K562 (cell line): Measurements from ENCODE around the gene GJC2. TPM values are rescaled to one million over a fixed set of nuclear protein-coding genes. Genes with fewer than 3 reads are reported as not detected.

ENCODE experiments used
- FUS ChIP-seq: fragments of 200-400 bp; formaldehyde crosslinking; optimal IDR thresholded peaks from 2 replicates; pipeline ENCODE3; 2017; ENCODE audit warnings: low read depth, low read length
- GTF2F1 ChIP-seq: IDR thresholded peaks from 2 replicates; pipeline ENCODE4 v1.6.1; 2011; ENCODE audit warnings: low read depth, low read length, improper control_type of control experiment
- ILF3 ChIP-seq: fragments of 450-650 bp; IDR thresholded peaks from 2 replicates; pipeline ENCODE4 v1.6.1; 2018; ENCODE audit warnings: antibody characterized with exemption, mild to moderate bottlenecking, moderate library complexity, borderline replicate concordance
- KLF6 ChIP-seq: fragments of 250-450 bp; sonication (Bioruptor Pico); IDR thresholded peaks from 2 replicates; pipeline ENCODE4 v1.4.0; 2020; ENCODE audit warnings: mild to moderate bottlenecking, moderate library complexity, borderline replicate concordance
- MEIS2 ChIP-seq: fragments of 450-650 bp; IDR thresholded peaks from 2 replicates; pipeline ENCODE4 v1.6.1; 2014; ENCODE audit warnings: mild to moderate bottlenecking; ENCODE audit not compliant: partially characterized antibody
- RHOXF2B ChIP-seq: fragments of 250-450 bp; sonication (Bioruptor Pico); conservative IDR thresholded peaks from 2 replicates; pipeline ENCODE4 v1.5.1; 2021
- RREB1 ChIP-seq: fragments of 250-450 bp; sonication (Bioruptor Pico); IDR thresholded peaks from 2 replicates; pipeline ENCODE4 v1.4.0; 2020
- SAP30 ChIP-seq: fragments of 200-600 bp; sonication (generic); IDR thresholded peaks from 2 replicates; pipeline ENCODE4 v1.6.1; 2012; ENCODE audit warnings: borderline replicate concordance, low read depth, mild to moderate bottlenecking, moderate library complexity, low read length, control low read depth, inconsistent platforms; ENCODE audit not compliant: insufficient read depth, poor library complexity, severe bottlenecking
- SETDB1 ChIP-seq: IDR thresholded peaks from one replicate; pipeline ENCODE4 v1.6.1; 2012; ENCODE audit warnings: low read length, control low read depth, inconsistent platforms
- SIN3A ChIP-seq, 2 experiments: fragments of 150-350 bp in 1 of 2; IDR thresholded peaks; 2 replicates each; pipeline ENCODE4 v1.6.1; 2011 to 2016; ENCODE audit warnings: borderline replicate concordance in 2 of 2, low read depth in 2 of 2, low read length in 2 of 2, mild to moderate bottlenecking in 2 of 2, moderate library complexity in 2 of 2; ENCODE audit not compliant: control insufficient read depth in 1 of 2
- TEAD4 ChIP-seq, 2 experiments: sonication (generic) in 1 of 2; formaldehyde crosslinking in 1 of 2; IDR thresholded peaks; 2 replicates each; pipeline versions ENCODE4 v1.6.1 to v1.8.0; 2012 to 2022; ENCODE audit warnings: borderline replicate concordance in 1 of 2, inconsistent platforms in 1 of 2, low read length in 1 of 2, mild to moderate bottlenecking in 1 of 2, missing genetic modification reagents in 1 of 2
- TFE3 ChIP-seq: fragments of 450-650 bp; formaldehyde crosslinking; IDR thresholded peaks from 2 replicates; pipeline ENCODE4 v1.4.0; 2020; ENCODE audit warnings: mild to moderate bottlenecking, mixed read lengths
- USF2 ChIP-seq: sonication (generic); formaldehyde crosslinking; IDR thresholded peaks from 2 replicates; pipeline ENCODE4 v1.5.0; 2020; ENCODE audit warnings: missing genetic modification reagents
- ZNF121 ChIP-seq: sonication (generic); formaldehyde crosslinking; conservative IDR thresholded peaks from 2 replicates; pipeline ENCODE4 v1.8.0; 2022; ENCODE audit warnings: missing genetic modification reagents
- ZNF239 ChIP-seq: fragments of 250-450 bp; sonication (Bioruptor Pico); IDR thresholded peaks from 2 replicates; pipeline ENCODE4 v1.4.0; 2020; ENCODE audit warnings: mild to moderate bottlenecking
- ZNF79 ChIP-seq: fragments of 250-450 bp; sonication (Bioruptor Pico); IDR thresholded peaks from 2 replicates; pipeline ENCODE4 v1.4.0; 2020; ENCODE audit warnings: low read depth, mild to moderate bottlenecking, moderate library complexity
- polyA plus RNA-seq, 8 experiments: library from polyadenylated mRNA; depleted of rRNA in 4 of 8; stranded (reverse) in 5 of 8; unstranded in 3 of 8; fragments of >200 nt; fragmentation: Nextera tagmentation in 2 of 8; fragmentation: Illumina TruSeq in 1 of 8; extraction: Ambion mirVana in 2 of 8; extraction: Trizol in 1 of 8; gene quantifications; 2 replicates each; pipeline versions ENCODE4 v1.2.1 to v1.2.3, GENCODE V29; 2011 to 2014; ENCODE audit warnings: inconsistent platforms in 1 of 8, missing spikeins in 1 of 8
- total RNA-seq, 7 experiments: library from RNA; depleted of rRNA in 6 of 7; stranded (reverse); fragments of >200 nt in 6 of 7; fragmentation: Illumina TruSeq in 2 of 7; extraction: Trizol in 2 of 7; gene quantifications; 2 replicates each; pipeline versions ENCODE4 v1.2.1 to v1.2.3, GENCODE V29; 2011 to 2021; ENCODE audit warnings: low replicate concordance in 1 of 7

Gene GJC2
- total and polyA plus RNA-seq, 9 of the 15 experiments (the other 6 are each of a cell fraction or from before 2014, with no cell fraction given): 0.03 to 0.62 (median 0.11) TPM; not detected in 2

- TF ChIP-seq SAP30 (no peak), TFE3 (CRISPR knock-in tag) (peak; percentile 40), ZNF121 (CRISPR knock-in tag) (no peak), TEAD4 (IDR thresholded peaks at IDR 0.05; ENCODE audit: low read length) (no peak; the same call in 1 of the 2 replicates), TEAD4 (CRISPR knock-in tag; IDR thresholded peaks at IDR 0.05; ENCODE audit: borderline replicate concordance) (peak; percentile 83; the same call in 1 of the 2 replicates), MEIS2 (peak; percentile 84), SIN3A (IDR thresholded peaks at IDR 0.05; ENCODE audit: borderline replicate concordance in 2 of 2, control insufficient read depth in 1 of 2, low read depth in 2 of 2, low read length in 2 of 2) (peak; percentile 48 to 78; a peak in 2 of 4 replicates), RHOXF2B (CRISPR knock-in tag) (no peak), ZNF79 (peak; percentile 59; the same call in 1 of the 2 replicates), GTF2F1 (peak; percentile 78; the same call in 1 of the 2 replicates), ZNF239 (CRISPR knock-in tag) (peak; percentile 59; the same call in 1 of the 2 replicates), SETDB1 (peak; percentile 81), FUS (peak; percentile 94), USF2 (no peak; the same call in 1 of the 2 replicates), RREB1 (CRISPR knock-in tag) (peak; percentile 87), KLF6 (CRISPR knock-in tag) (peak; percentile 58; the same call in 1 of the 2 replicates), ILF3 (peak; percentile 98)
Observed at GRCh38 chr1:228165372-228166169, 15.8 kb downstream of the GJC2 start, which contains the start of gene IBA57 (continued).
